ENCODE results near the gene PACC1.
A peak's percentile ranks its signal among the peaks of the same experiment; 100 is the strongest.

PACC1 gene

DNA sequence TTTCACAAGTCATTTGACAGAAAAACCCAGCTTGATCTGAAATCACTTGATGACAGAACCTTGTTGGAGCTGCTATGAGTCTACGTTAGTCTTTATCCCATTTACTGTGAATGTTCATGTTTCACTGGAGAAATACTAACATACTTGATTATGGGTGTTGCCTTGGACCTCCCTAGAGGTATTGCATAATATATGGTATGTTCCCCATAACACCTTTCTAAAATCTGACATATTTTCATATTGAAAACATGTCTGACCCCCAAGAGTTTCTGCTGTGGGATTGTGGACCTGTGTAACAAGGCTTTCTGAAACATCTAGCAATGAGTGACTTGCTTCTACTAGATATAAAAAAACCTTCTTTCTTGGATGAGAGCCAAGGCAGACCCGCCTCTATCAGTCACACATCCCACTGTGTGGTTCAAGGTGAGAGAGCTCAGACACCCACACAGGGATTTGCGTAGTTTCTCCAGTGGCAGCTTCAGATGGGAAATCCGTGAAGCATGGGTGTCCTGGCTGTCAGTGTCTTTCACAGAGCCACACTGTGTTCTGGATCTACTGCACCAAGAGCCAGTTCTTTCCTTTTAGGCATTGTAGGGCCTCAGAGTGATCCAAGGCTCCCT lies 22.6 kb upstream of the PACC1 start:
- DNase-seq, result no peak

DNA sequence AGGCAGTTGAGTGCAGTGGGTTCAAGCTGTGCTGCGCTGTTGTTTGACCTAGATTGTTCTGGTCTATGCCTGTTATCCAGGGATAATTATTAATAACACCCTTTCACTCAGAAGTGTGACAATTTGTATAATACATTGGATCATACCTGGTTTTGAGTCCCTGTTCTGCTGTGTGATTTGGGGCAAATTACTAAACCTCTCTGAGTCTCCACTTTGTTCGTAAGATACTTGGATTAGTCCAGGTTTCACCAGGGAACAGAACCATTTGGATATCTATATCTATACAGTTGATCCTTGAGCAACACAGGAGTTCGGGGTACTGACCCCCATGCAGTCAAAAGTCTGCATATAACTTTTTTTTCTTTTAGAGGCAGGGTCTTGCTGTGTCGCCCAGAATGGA lies 20.3 kb upstream of the PACC1 start:
- no peak for DNase-seq

DNA sequence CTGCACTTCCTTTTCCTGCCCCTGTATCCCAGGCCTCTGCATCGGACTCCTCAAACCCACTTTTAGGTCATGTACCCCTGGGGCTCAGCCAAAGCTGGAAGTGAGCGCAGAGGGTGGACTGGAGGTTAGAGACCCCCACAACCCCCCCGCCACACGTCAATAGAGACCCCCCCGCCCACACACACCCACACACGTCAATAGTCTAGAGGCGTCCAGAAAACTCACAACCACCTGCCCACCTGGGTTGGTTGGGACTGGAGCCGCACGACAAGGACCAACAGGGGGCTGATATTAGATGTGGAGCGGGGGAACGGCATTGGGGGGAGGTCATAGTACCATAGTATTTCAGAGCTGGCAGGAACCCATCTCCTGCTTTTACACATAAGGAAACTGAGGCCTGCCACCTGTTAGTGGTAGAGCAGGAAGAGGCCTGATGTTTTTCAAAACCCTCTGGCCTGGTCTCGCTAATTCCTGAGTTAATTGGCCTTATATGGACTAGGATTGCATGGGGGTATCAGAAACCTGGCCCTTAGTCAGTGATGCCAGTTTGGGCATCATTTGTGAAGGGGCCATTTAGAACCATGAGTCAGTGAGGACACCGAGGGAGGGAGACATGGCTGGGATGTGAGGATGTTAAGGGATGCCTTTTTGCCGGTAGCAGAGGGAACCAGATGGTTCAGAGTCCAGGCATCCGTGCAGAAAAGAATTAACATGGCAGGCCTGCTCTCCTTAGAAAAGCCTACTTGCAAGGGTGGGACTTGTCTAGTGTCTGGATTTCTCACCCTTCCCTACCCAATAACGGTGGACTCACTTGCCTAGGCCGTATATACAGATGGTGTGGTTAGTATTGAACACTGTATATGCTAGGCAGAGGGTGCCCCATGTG lies 19.1 kb upstream of the PACC1 start:
- DNase-seq, result no peak

DNA sequence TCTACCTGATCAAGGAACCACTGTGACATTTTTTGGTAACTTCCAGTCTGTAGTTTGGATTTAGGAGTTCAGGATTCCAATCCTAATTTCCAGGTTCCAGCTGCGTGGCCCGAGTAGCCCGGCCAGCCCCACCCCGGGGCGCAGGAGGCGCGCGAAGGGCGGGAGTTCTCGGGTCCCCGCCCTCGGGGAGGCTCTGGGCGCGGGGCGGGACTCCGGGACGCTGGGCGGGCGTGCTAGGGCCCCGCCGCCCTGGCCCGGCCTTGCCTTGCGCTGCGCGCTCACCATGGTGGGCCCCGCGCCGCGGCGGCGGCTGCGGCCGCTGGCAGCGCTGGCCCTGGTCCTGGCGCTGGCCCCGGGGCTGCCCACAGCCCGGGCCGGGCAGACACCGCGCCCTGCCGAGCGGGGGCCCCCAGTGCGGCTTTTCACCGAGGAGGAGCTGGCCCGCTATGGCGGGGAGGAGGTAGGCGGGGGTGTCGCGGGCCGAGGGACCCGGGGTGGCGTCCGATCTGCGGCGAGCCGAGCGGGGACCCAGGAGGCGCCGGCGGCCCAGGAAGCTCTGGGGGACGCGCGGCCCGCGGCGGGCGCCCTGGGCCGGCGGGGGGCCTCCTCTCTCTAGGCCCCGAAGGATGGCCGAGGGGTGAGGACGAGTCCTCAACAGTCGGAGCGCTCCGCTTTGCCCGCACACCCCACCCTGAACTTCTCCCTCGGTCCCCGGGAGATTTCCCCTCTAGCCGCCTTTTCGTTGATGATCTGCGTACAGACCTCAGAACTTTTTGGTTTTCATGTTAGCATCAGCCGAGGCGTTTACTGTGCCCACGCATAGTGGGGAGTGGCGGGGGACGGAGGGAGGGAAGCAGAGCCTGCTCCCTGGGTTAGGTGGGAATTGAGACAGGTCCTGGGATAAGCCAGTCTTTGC lies 18.2 kb upstream of the PACC1 start, which contains the start of gene NENF:
TSS of gene NENF (plus strand) at position 260 of the 916 bp plus-strand sequence. CDS start at position 284, 24 bp downstream.
- peak; percentile 76 for DNase-seq

DNA sequence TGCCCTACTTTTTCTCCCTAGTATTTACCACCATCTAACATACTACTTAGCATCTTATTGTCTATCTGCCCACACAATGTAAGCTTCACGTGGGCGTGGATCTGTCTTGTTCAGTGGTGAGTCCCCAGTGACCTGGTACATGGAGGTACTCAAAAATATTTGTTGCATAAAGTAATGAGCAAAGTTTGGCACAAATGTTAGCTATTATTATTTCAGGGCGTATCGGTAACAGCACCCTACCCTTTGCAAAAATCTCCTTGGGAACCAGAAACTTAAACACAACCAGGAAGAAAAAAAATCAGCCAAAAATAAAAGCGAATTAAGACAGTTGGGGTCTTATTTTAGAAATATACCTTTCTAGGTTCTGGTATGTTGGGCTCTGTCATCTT lies 17.6 kb upstream of the PACC1 start:
- no peak for DNase-seq

DNA sequence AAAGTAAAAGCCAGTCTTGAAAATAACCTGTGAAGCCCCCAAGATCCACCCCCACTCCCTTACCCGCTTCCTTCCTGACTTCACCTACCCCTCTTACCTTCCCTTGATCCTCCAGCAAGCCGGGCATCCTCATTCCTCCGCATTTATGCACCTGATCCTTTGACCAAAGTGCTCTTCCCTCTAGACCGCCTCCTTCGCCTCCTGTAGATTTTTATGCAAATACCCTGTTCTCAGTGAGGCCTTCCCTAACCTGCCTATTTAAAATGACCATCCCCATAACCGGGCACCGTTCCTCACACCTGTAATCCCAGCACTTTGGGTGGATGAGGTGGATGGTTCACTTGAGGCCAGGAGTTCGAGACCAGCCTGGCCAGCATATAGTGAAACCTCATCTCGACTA lies 17.0 kb upstream of the PACC1 start:
- no peak for DNase-seq

DNA sequence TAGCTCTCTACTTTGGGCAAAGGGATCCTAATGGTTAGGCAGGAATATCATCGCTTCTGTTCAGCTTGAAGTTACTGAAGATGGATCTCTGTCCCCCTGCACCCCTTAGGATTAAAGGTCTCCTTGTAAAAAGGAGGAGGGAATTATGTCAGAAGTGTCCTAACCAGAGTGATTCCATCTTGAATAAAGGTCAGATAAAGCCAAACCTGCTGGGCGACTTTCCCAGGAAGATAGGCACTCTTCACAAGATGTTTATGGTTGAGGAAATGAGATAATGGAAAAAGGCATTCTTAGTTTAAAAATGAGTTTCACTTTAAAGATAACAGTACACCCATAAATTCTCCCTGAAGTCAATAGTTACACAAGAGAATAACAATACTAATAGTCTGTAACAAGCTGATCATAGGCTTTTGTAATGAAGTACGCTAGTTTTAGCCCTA lies 16.3 kb upstream of the PACC1 start:
- no peak for DNase-seq

DNA sequence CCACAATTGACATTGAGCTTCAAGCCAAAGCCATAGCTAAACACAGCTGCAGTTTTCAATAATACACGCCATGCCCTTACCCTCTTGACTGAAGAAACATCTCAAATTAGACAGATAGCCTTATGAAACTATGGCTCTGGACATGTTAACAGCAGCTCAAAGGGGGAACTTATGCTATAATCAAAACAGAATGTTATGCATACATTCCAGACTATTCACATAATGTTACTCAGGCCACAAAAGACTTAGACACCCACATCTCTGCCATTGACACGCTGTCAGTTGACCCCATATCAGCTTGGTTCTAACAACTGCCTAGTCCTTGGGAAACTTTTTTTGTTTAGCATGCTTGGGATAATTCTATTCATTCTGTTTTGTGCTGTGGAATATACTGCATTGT lies 15.7 kb upstream of the PACC1 start:
- DNase-seq, result no peak

DNA sequence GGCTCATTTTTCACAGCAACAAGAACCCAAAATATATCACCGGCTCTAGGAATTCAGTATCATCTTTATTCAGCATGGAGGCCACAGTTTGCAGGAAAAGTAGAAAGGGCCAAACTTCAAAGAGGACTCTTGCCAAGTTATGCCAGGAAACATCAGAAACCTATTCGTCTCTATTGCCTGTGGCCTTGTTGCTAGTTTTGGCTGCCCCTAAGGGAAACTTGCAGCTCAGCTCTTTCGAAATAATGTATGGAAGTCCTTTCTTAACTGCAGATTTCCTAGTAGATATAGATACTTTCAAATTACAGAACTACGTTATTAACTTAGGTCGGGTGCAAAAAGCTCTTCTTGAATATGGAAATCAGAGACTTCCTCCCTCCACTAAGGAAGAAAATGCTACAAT lies 13.8 kb upstream of the PACC1 start:
- no peak for DNase-seq

DNA sequence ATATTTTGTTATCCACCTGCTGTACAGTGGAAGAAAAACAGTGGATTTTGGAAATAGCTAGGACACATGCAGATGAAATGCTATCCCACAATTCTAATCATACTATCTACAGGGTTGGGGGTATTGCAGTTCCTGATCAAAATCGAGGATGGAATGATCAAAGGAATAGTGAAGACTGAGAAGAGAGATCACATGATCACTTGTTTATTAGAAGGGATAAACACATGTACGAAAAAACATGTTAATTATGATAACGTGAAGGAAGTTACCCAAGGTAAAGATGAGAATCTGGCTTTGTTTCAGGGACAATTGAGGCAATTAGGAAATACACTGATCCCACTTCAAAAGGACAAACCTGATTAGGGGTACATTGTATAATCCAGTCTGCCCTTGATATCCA lies 9.2 kb upstream of the PACC1 start:
- DNase-seq, result no peak

DNA sequence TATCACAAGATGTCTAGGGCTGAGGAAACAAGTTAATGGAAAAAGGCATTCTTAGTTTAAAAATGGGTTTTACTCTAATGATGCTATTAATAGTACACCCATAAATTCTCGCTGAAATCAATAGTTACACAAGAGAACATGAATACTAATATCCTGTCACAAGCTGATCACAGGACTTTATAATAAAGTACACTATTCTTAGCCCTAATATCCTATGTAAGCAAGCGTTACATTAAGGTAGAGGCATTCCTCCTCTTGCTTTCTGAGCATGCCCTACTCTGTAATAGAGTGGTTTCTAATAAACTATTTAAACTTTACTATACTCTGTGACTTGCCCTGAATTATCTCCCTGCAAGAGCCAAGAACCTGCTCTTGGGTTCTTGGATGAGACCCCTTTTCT lies 6.5 kb upstream of the PACC1 start:
- no peak for DNase-seq

DNA sequence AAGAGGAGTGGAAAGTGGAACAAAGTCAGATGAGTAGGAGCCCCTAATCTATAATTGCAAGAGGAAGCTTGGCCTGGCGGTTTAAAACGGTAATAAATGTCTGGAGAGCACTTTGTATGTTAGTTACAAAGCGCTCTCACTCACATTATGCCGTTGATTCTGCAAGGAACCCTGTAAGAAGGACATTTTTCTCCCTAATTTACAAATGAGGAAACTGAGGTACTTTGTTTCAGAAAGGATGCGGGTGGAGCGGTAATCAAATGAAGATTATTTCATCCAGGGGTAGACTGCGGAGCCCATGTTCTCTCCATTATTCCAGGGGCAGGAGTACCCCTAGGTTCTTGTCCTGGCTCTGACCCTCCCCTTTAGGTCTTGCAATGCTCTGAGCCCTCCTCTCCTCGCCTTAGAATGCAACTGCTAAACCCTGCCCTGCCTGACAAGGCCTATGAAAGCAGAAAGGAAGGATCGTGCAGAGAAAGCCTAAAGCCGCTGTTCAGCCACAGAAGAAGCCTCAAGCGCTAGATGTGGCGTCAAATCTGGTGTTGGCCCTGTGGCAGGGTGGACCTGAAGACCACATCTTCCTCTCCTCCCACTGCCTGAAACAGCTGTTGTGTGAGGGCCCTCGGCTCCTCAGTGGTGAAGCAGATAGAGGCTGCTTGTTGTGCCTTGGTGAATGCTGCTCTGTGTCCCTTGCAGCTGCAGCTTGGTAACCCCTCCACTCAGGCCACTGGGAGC lies 588 bp upstream of the PACC1 start:
- peak; percentile 31 for DNase-seq

DNA sequence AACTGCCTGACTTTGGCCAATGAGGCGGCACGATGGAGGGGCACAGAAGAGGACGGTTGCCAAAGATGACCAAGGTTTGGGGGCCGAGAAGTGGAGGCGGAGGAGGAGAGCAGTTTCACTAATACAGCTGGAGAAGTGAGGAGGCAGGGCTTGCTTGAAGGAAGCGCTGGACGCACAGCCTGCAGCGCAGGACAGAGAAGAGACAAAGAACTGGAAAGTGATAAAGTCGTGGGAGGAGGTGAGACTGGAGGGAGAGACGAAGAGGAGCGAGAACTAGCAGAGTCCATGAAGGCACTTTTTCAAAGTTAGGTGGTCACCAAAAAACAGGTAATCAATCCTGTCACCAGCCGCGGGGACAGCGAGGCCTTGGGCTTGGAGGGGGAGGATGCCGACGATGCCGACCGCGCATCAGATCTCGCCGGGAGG lies 771 bp downstream of the PACC1 start:
- DNase-seq, result no peak

DNA sequence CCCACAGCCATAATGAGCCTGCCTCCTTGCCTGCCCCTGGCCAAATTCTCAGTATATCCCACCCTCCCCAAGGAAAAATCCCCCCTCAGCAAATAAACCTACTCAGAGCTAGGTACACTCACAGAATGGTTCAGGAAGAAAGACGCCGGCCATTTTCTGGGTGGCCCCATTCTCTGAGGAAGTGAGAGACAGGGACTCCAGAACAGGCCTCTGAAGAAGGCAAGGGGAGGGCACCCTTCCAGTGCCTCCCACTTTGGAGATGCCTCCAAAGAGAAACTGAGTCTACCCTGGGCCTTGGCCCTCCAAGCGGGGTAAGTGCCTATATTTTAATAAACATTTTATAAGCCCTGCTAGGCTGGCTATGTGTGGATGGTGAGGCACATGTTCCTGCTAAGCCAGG lies 2.3 kb downstream of the PACC1 start:
- DNase-seq, result no peak

DNA sequence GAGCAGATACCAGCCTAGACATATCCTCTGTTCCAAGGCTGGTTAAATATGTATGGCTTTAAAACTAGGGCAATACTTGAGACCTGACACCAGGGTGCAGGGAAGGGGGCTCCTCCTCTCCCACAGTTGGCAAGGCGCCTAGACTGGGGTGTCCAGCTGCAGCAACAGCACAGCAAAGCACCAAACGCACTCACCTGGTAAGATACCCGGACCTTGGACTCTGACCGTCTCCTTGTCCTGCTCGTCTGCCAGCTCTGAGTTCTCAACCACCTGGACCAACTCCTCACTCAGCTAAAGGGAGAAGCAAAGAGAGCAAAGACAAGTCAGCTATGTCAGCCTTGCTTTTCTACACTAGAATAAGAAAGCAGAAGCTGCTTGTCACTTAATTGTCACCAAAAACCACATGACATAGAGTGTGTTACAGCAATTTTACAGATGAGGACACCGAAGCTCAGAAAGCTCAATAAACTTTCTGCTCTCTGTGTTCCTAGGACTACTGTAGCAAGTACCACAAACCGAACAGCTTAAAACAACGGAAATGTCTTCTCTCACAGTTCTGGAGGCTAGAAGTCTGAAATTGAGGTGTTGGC lies 4.4 kb downstream of the PACC1 start:
- peak; percentile 3 for DNase-seq

DNA sequence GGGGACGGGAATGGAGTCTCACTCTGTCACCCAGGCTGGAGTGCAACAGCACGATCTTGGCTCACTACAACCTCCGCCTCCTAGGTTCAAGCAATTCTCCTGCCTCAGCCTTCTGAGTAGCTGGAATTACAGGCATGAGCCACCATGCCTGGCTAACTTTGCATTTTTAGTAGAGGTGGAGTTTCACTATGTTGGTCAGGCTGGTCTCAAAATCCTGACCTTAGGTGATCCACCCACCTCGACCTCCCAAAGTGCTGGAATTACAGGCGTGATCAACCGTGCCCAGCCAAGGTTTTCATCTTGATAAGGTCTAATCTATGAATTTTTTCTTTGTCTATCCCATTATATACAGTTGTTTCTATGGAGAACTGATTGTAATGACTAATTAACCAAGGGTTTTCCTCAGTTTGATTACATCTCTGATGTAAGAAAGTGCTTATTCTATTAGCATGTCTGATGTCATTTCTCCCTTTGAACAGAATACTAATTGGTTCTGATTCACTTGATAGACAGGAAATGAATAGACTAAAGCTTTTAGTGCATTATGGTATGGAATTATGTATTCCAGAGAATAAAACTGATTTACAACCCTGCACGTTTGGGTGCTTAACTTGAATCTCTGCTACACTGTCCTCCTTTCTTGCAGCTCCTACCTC lies 11.9 kb downstream of the PACC1 start:
- DNase-seq, result no peak

DNA sequence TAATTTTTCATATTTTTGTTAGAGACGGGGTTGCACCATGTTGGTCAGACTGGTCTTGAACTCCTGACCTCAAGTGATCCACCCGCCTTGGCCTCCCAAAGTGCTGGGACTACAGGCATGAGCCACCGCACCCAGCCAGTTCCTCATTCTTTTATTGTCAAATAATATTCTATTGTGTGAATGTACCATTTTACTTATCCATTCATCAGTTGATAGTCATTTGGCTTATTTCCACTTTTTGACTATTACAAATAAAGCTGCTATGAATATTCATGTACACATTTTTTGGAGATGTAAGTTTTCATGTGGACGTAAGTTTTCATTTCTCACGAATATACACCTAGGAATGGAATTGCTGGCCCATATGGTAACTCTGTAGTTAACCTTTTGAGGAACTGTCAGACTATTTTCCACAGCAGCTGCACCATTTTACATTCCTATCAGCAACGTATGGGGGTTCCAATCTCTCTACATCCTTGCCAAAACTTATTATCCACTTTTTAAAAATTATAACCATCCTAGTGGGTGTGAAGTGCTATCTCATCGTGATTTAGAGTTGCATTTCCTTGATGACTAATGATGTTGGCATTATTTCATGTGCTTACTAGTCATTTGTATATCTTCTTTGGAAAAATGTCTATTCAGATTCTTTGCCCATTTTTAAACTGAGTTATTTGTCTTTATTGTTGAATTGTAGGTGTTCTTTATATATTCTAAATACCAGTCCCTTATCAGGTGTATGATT lies 12.7 kb downstream of the PACC1 start:
- DNase-seq, result no peak

DNA sequence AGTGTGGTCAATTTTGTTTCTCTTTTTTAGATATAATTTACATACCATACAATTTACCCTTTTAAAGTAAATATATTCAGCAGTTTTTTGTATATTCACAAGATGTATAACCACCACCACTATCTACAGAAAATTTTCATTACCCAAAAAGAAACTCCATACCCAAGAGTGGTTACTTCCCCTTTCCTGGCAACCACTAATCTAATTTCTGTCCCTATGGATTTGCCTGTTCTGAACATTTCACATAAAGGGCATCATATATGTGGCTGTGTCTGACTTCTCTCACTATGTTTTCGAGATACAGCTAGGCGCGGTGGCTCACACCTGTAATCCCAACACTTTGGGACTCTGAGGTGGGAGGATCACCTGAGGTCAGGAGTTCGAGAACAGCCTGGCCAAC lies 13.6 kb downstream of the PACC1 start:
- DNase-seq, result no peak

DNA sequence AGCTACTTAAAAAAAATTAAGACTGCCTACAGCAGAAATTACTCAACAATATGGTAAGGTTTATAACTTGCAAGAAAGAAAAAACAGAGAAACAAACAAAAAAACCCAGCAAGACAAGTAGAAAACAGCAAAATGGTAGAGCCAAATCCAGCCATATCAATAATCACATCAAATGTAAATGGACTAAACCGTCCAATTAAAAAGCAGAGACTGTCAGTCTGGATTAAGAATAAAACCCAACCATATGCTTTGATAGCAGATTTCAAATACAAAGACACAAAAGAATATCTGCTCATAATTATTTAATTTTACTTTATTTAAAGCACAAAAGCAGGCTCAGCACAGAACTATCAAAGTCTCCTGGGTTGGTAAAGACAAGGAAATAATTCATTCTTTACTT lies 17.5 kb downstream of the PACC1 start:
- no peak for DNase-seq

DNA sequence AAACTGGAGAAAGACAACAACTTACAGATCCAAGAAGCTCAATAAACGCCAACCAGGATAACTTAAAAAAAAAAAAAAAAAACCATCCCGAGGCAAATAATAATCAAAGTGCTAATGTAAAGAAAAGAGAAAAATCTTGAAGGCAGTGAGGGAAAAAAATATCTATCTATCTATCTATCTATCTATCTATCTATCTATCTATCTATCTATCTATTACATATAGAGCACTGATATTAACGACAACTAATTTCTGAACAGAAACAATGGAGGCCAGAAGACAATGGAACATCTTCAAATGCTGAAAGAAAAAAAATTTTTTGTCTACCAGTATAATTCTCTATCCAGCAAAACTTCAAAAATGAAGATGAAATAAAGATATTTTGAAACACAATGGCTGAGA lies 18.0 kb downstream of the PACC1 start:
- no peak for DNase-seq

Measured in GDM1 (cell line).